GM12872 (cell line): ENCODE data around the gene TLCD5.

Source experiments
- TF ChIP-seq, protein P1 (sequence below): IDR thresholded peaks from 3 replicates; pipeline ENCODE4 v1.5.1; 2011; ENCODE audit warnings: low read depth, mild to moderate bottlenecking, low read length, moderate library complexity; ENCODE audit not compliant: insufficient read depth

The TLCD5 gene

GRCh38 chr11:120326845-120327281 is 1.8 kb downstream of the TLCD5 start:
- TF ChIP-seq, protein P1, sequence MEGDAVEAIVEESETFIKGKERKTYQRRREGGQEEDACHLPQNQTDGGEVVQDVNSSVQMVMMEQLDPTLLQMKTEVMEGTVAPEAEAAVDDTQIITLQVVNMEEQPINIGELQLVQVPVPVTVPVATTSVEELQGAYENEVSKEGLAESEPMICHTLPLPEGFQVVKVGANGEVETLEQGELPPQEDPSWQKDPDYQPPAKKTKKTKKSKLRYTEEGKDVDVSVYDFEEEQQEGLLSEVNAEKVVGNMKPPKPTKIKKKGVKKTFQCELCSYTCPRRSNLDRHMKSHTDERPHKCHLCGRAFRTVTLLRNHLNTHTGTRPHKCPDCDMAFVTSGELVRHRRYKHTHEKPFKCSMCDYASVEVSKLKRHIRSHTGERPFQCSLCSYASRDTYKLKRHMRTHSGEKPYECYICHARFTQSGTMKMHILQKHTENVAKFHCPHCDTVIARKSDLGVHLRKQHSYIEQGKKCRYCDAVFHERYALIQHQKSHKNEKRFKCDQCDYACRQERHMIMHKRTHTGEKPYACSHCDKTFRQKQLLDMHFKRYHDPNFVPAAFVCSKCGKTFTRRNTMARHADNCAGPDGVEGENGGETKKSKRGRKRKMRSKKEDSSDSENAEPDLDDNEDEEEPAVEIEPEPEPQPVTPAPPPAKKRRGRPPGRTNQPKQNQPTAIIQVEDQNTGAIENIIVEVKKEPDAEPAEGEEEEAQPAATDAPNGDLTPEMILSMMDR, result no peak

DNA sequence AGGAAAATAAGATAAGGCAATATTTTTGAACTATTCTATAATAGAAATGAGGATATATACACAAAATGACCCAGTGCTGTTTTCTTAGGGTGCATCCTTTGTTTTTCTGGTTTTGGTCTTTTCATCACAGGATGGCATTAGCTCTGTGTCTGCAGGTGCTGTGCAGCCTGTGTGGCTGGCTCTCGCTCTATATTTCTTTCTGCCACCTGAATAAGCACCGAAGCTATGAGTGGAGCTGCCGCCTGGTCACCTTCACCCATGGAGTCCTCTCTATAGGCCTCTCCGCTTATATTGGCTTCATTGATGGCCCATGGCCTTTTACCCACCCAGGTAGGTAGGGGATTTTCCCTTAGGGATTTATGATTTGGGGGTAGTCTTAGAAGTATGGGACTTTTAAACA is 2.2 kb downstream of the TLCD5 start:
- TF ChIP-seq, protein P1, result no peak

DNA sequence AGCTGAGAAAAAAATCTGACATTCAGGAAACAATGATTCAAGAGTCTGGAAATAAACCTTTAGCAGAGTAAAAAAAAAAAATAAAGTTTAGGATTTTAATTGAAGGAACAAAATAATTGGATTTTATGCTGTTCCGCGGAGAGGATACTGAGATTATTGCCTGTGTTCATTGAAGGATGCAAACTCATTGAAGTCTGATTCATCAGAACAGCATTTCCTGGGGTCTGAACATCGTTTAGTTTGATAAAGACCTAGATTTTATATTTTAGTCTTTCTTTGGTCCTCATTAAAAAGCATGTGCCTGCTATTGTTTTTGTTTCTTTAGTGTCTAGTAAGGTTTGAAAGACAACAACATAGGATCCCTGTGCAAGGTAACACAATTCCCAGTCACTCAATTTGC is 4.5 kb downstream of the TLCD5 start:
- TF ChIP-seq, protein P1, result no peak

- TF ChIP-seq, protein P1, result no peak
Measured at GRCh38 chr11:120330045-120330444, 4.9 kb downstream of the TLCD5 start.

- TF ChIP-seq, protein P1, result no peak
Measured at GRCh38 chr11:120331301-120331996, 6.3 kb downstream of the TLCD5 start.

DNA sequence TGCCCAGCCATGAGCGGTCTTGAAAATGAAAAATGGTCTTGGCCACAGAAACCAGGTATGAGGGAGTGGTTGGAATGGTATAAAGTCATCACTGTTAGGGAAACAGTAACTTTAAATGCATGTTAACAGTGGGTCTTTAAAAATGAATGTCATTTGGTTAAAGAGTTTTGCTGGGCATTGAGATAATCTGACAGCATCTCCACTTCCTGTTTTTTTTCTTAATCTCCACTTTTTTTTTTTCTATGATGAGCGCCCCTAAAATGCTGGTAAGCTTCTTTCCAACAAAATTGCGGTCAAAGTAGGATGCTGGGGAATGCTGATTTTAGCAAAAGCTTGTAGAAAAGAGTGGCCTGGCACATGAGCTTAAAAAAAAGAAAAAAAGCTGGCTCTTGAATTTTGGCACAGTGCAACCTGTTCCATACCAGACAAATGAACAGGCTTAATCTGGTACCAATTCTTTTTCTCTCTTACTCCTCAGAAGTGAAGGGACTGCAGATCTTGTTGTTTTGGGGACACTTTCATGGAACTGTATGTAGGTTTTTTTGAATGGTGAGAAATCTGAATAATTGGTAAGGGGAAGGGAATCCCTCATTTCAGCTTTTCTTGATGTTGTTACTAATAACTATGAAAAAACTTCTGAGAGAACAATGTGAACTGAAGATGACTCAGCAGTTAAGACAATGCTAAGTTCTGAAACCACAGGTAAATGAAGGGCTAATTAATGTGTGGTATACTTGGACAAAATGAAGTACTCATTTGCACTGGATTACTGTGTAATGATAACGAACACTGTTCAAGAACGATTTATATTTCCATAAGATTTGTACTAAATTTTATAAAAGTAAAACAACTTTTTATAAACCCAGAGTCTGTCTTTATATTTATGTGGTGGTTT is 8.0 kb downstream of the TLCD5 start:
- TF ChIP-seq, protein P1, result no peak

GRCh38 chr11:120333801-120334200 is 8.7 kb downstream of the TLCD5 start:
- TF ChIP-seq, protein P1, result no peak
